ENCODE results near the gene SMAP2.

Gene SMAP2

GRCh38 chr1:40411294-40411693 is 37.8 kb downstream of the SMAP2 start:
- no peak overlapping the region for H3K4me3 ChIP-seq (ENCODE audit: low read depth, low read length)
- no peak for DNase-seq (ENCODE audit: low read depth)

DNA sequence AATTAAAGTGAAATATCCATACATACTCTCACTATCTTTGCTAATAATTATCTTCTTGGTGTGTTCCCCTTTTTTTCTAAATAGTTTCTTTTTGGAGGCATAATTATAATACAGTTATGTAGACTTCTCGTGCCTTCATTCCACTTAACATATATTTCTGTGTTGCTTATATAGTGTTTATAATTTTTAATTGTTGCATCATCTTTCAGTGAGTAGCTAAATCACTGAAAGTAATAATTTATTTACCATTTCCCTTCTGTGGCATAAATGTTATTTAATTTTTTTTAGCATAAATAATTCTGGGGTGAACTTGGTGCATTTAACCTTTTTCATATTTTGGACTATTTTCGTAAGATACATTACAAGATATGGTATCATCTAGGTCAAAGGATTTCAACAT is 38.3 kb downstream of the SMAP2 start:
- H3K4me3 ChIP-seq (ENCODE audit: low read depth, low read length): no peak overlapping the region
- no peak for DNase-seq (ENCODE audit: low read depth)

- DNase-seq (ENCODE audit: low read depth): no peak
- no peak overlapping the region for H3K4me3 ChIP-seq (ENCODE audit: low read depth, low read length)
Observed at GRCh38 chr1:40413527-40414252, 40.2 kb downstream of the SMAP2 start.

DNA sequence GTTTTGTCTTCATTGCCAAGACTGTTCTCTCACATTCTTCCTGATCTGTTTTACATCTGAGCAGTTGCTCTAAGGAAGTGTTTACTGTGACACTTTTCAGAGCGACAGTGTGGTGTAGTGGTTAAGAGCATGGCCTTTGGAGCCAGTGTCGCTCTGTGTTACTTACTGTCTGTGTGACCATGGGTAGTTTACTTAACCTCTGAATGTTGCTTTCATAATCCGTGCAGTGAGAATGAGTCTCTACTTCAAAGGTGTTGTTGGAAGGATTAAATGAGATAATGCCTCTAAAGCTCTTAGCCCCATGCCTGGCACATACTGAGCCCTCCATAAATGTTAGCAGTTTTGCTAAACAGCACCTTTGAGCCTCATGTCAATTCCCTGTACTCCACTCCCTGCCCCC is 40.8 kb downstream of the SMAP2 start:
- DNase-seq (ENCODE audit: low read depth): no peak

DNA sequence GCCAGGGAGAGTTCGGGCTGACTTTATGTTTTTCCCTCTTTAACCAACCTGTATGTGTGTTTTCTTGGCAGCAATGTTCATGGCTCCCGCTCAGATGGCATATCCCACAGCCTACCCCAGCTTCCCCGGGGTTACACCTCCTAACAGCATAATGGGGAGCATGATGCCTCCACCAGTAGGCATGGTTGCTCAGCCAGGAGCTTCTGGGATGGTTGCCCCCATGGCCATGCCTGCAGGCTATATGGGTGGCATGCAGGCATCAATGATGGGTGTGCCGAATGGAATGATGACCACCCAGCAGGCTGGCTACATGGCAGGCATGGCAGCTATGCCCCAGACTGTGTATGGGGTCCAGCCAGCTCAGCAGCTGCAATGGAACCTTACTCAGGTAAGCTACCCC is 43.2 kb downstream of the SMAP2 start:
- no peak for DNase-seq (ENCODE audit: low read depth)
- H3K4me3 ChIP-seq (ENCODE audit: low read depth, low read length): no peak overlapping the region

More for the DNA sequence above, 40.8 kb downstream of the SMAP2 start:
- no peak overlapping the region for H3K4me3 ChIP-seq (ENCODE audit: low read depth, low read length)

DNA sequence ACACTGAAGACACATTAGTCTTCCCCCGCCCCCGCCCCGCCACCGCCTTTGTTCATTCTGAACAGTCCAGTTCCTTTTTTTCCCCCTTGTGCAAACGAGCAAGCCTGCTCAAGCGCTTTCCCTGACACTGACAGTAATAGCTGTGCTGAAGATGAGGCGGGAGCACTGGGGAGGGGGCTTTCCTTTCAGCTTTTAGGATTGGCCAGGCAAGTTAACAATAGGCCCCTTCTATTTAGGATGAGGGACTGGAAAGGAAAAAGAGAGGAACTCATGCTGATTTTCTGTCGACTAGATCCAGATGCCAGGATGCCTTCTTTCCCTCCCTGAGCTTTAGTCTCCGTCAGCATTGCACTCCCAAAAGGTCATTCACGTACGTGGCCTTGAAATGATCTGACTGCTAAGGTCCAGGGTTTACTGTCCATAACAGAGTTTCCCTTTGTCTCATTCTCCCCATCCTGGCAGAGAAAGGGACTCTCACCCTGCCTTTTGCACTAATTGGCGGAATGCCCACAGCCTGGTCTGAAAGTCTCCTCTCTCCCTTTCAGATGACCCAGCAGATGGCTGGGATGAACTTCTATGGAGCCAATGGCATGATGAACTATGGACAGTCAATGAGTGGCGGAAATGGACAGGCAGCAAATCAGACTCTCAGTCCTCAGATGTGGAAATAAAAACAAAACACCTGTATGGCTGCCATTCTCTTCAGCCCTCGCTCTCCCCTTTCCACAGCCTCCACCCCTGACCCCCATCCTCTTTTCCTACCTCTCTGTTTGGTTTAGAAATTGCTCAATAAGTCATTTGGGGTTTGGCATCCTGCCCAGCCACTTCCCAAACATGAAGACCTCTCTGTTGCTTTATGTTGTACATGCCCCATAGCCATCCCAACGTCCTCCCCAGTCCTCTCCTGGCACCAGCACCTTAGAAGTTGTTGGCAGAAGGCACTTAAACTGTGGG is 48.2 kb downstream of the SMAP2 start:
- DNase-seq (ENCODE audit: low read depth): peak; percentile 9
- H3K4me3 ChIP-seq (ENCODE audit: low read depth, low read length): no peak overlapping the region

- no peak for DNase-seq (ENCODE audit: low read depth)
- no peak overlapping the region for H3K4me3 ChIP-seq (ENCODE audit: low read depth, low read length)
Observed at GRCh38 chr1:40422630-40423263, 49.2 kb downstream of the SMAP2 start.

- no peak overlapping the region for H3K4me3 ChIP-seq (ENCODE audit: low read depth, low read length)
- no peak for DNase-seq (ENCODE audit: low read depth)
Observed at GRCh38 chr1:40423264-40423642, 49.7 kb downstream of the SMAP2 start.

- DNase-seq (ENCODE audit: low read depth): no peak
- H3K4me3 ChIP-seq (ENCODE audit: low read depth, low read length): no peak overlapping the region
Observed at GRCh38 chr1:40423951-40424618, 50.6 kb downstream of the SMAP2 start.

DNA sequence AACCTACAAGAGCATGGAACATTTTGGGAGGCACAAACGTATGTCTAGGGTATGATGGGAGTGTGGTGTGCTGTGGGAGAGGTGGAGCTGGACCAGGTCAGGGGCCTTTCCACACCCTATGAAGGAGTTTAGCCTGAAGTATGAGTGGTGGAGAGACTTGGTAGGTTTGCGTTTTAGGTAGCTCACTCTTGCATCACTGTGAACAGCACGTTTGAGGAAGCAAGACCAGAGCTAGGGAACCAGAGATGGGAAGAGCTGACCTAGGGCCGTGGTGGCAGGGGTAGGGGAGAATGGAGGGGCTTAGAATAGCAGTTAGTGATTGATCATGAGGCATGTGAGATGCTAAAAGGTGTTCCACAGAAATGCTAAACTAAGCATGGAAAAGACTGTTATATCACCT is 51.7 kb downstream of the SMAP2 start:
- DNase-seq (ENCODE audit: low read depth): no peak
- H3K4me3 ChIP-seq (ENCODE audit: low read depth, low read length): no peak overlapping the region

- no peak for DNase-seq (ENCODE audit: low read depth)
- H3K4me3 ChIP-seq (ENCODE audit: low read depth, low read length): no peak overlapping the region
Observed at GRCh38 chr1:40431385-40431784, 57.9 kb downstream of the SMAP2 start.

GRCh38 chr1:40432644-40433390 is 59.3 kb downstream of the SMAP2 start:
- H3K4me3 ChIP-seq (ENCODE audit: low read depth, low read length): no peak overlapping the region
- DNase-seq (ENCODE audit: low read depth): no peak

- no peak overlapping the region for H3K4me3 ChIP-seq (ENCODE audit: low read depth, low read length)
- DNase-seq (ENCODE audit: low read depth): no peak
Observed at GRCh38 chr1:40435471-40435870, 61.9 kb downstream of the SMAP2 start.

- H3K4me3 ChIP-seq (ENCODE audit: low read depth, low read length): no peak overlapping the region
- DNase-seq (ENCODE audit: low read depth): no peak
Observed at GRCh38 chr1:40435876-40436275, 62.3 kb downstream of the SMAP2 start.

- H3K4me3 ChIP-seq (ENCODE audit: low read depth, low read length): no peak overlapping the region
- DNase-seq (ENCODE audit: low read depth): no peak
Observed at GRCh38 chr1:40438391-40439015, 65.0 kb downstream of the SMAP2 start.

DNA sequence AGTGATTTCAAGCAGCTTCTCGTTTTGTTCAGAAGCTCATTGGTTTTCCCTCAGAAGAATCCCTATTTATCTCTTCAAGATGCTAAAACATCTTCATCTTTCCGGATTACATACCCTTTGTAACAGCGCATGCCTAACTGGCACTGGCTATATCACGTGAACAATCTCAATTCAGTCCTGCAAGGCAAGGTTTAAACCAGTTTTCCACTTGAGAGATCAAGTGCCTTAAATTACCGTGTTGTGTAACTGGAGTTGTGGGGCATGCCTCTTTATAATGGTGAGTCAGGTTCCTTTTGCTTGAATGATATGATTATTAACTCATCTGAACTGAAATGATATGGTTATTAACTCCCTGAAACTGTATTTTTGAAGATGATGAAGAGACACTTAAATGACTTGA is 65.7 kb downstream of the SMAP2 start:
- DNase-seq (ENCODE audit: low read depth): no peak
- no peak overlapping the region for H3K4me3 ChIP-seq (ENCODE audit: low read depth, low read length)

DNA sequence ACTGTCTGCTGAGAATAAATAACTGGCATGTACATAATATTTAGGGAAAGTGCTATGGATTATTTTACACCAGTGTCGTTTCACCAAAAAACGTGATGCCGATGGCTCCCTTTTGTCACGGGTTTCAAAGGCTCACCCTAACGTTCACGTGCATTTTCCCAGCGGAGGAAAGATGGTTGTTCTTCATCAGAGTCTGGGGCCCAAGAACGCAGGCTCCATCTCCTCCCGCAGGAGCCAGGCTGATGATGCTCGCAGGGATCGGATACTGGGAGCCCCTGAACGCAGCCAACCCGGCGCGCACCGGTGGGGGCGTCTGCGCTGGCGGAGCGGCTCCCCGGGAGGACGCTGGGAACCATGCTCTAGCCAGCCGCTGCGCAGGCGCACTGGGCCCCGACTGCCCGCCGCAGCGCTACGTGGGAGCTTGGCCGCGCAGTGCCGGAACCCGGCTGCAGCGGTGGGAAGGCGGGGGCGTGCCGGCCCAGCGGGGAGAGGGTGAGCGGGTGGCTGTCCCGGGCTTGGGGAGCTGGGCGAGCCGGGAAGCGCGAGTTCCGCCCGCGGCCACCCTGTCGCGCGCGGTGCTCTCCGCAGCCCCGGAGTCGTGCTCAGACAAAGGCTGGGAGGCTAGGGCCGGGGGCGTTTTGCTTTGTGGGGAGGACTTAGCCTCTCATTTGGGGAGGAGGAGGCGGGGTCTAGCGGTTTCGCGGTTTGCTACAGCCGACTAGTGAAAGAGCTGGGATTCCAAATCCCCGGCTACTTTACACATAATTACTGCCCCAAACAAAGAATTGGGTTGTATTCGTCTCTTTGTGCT is 76.4 kb downstream of the SMAP2 start, which contains the start of gene ZFP69B:
Gene ZFP69B, plus strand, starts transcription at position 793 of the 811 bp plus-strand sequence. CDS start 486 bp downstream, outside the sequence.
- DNase-seq (ENCODE audit: low read depth): peak; percentile 77
- H3K4me3 ChIP-seq (ENCODE audit: low read depth, low read length): peak within 1 kb of the TSS; percentile 78
